Liver (tissue), 9 donors: Measurements from ENCODE around the gene PLCXD3. TPM values are rescaled to one million over a fixed set of nuclear protein-coding genes. Genes with fewer than 3 reads are reported as not detected.

Experiments used
- DNase-seq: peaks from one replicate; pipeline ENCODE4 v3.0.0-alpha.2; 2017; ENCODE audit warnings: low spot score
- H3K27ac ChIP-seq, 2 donors: one replicate each; pipeline ENCODE4 v1.7.0; 2013; ENCODE audit warnings: inconsistent platforms in 2 of 2, low read length in 2 of 2, control low read depth in 1 of 2, low read depth in 1 of 2, mild to moderate bottlenecking in 1 of 2
- H3K27me3 ChIP-seq, 4 donors: one replicate each; pipeline versions ENCODE4 v1.6.1 to v1.7.0; 2013; ENCODE audit warnings: low read length in 3 of 4, inconsistent platforms in 1 of 4, mild to moderate bottlenecking in 1 of 4, moderate library complexity in 1 of 4; ENCODE audit not compliant: control insufficient read depth in 4 of 4, insufficient read depth in 4 of 4
- H3K36me3 ChIP-seq, 4 donors: one replicate each; pipeline versions ENCODE4 v1.6.1 to v1.7.0; 2013; ENCODE audit warnings: low read length in 3 of 4, mild to moderate bottlenecking in 3 of 4, low read depth in 1 of 4, moderate library complexity in 1 of 4; ENCODE audit not compliant: control insufficient read depth in 4 of 4, insufficient read depth in 3 of 4
- H3K4me1 ChIP-seq, 4 donors: one replicate each; pipeline versions ENCODE4 v1.6.1 to v1.7.0; 2013; ENCODE audit warnings: low read length in 3 of 4, mild to moderate bottlenecking in 3 of 4, moderate library complexity in 1 of 4; ENCODE audit not compliant: control insufficient read depth in 4 of 4, insufficient read depth in 4 of 4
- H3K4me3 ChIP-seq, 3 donors: one replicate each; pipeline versions ENCODE4 v1.6.1 to v1.7.0; 2013; ENCODE audit warnings: low read length in 3 of 3, control low read depth in 1 of 3, low read depth in 1 of 3, mild to moderate bottlenecking in 1 of 3
- H3K9ac ChIP-seq, 2 donors: one replicate each; pipeline ENCODE4 v1.7.0; 2013; ENCODE audit warnings: low read length in 2 of 2, mild to moderate bottlenecking in 2 of 2, moderate library complexity in 2 of 2, control low read depth in 1 of 2, low read depth in 1 of 2
- H3K9me3 ChIP-seq, 4 donors: one replicate each; pipeline versions ENCODE4 v1.6.1 to v1.7.0; 2013; ENCODE audit warnings: low read length in 3 of 4; ENCODE audit not compliant: control insufficient read depth in 4 of 4
- ATF3 ChIP-seq: IDR thresholded peaks from 2 replicates; pipeline ENCODE4 v1.6.1; 2016; ENCODE audit warnings: antibody characterized with exemption
- CTCF ChIP-seq: fragments of 150-350 bp; IDR thresholded peaks from 2 replicates; pipeline ENCODE4 v1.5.1; 2017; ENCODE audit warnings: improper control_type of control experiment, low read depth, low read length; ENCODE audit not compliant: missing input control
- EGR1 ChIP-seq, 2 donors: IDR thresholded peaks; 2 replicates each; pipeline ENCODE4 v1.6.1; 2016 to 2018; ENCODE audit warnings: antibody characterized with exemption in 2 of 2, low read depth in 2 of 2
- FOXA1 ChIP-seq: IDR thresholded peaks from 2 replicates; pipeline ENCODE4 v1.6.1; 2016; ENCODE audit warnings: antibody characterized with exemption
- FOXA2 ChIP-seq: IDR thresholded peaks from 2 replicates; pipeline ENCODE4 v1.6.1; 2016; ENCODE audit warnings: antibody characterized with exemption
- GABPA ChIP-seq, 2 donors: IDR thresholded peaks in 1 of 2; conservative IDR thresholded peaks in 1 of 2; 2 replicates each; pipeline ENCODE4 v1.6.1; 2016; ENCODE audit warnings: antibody characterized with exemption in 2 of 2, mild to moderate bottlenecking in 1 of 2, moderate library complexity in 1 of 2
- HNF4G ChIP-seq: IDR thresholded peaks from 2 replicates; pipeline ENCODE4 v1.6.1; 2016; ENCODE audit warnings: antibody characterized with exemption
- JUND ChIP-seq, 2 donors: IDR thresholded peaks; 2 replicates each; pipeline ENCODE4 v1.6.1; 2016; ENCODE audit warnings: antibody characterized with exemption in 2 of 2
- MAX ChIP-seq: IDR thresholded peaks from 2 replicates; pipeline ENCODE4 v1.6.1; 2016; ENCODE audit warnings: antibody characterized with exemption
- NR2F2 ChIP-seq: IDR thresholded peaks from 2 replicates; pipeline ENCODE4 v1.6.1; 2016; ENCODE audit warnings: antibody characterized with exemption
- RAD21 ChIP-seq, 2 donors: IDR thresholded peaks; 2 replicates each; pipeline ENCODE4 v1.6.1; 2016; ENCODE audit warnings: antibody characterized with exemption in 2 of 2, mild to moderate bottlenecking in 2 of 2
- REST ChIP-seq: IDR thresholded peaks from 2 replicates; pipeline ENCODE4 v1.6.1; 2016; ENCODE audit warnings: antibody characterized with exemption, mild to moderate bottlenecking
- RXRA ChIP-seq, 2 donors: IDR thresholded peaks; 2 replicates each; pipeline ENCODE4 v1.6.1; 2017 to 2018; ENCODE audit warnings: antibody characterized with exemption in 2 of 2, mild to moderate bottlenecking in 1 of 2
- SP1 ChIP-seq: IDR thresholded peaks from 2 replicates; pipeline ENCODE4 v1.6.1; 2018; ENCODE audit warnings: antibody characterized with exemption, mild to moderate bottlenecking
- TAF1 ChIP-seq: conservative IDR thresholded peaks from 2 replicates; pipeline ENCODE4 v1.6.1; 2016; ENCODE audit warnings: antibody characterized with exemption, mild to moderate bottlenecking
- YY1 ChIP-seq: IDR thresholded peaks from 2 replicates; pipeline ENCODE4 v1.6.1; 2016; ENCODE audit warnings: antibody characterized with exemption, mild to moderate bottlenecking
- ZBTB33 ChIP-seq: IDR thresholded peaks from 2 replicates; pipeline ENCODE4 v1.6.1; 2016; ENCODE audit warnings: antibody characterized with exemption
- WGBS: extraction: QIAGEN DNeasy Blood & Tissue Kit; methylation state at CpG from one replicate; pipeline ENCODE4 v1.1.7; 2013; 5-methylcytosine and 5-hydroxymethylcytosine counted together
- polyA plus RNA-seq, 2 donors: library from polyadenylated mRNA; stranded (reverse) in 1 of 2; unstranded in 1 of 2; fragments of 200-250 nt in 1 of 2; fragments of >200 nt in 1 of 2; fragmentation: Nextera tagmentation in 1 of 2; extraction: Ambion mirVana in 1 of 2; gene quantifications; one replicate each; pipeline versions ENCODE4 v1.2.1 to v1.2.3, GENCODE V29; 2013 to 2015
- total RNA-seq, 2 donors: library from RNA; depleted of rRNA; stranded (reverse); fragments of >200 nt; gene quantifications; one replicate each; pipeline ENCODE4 v1.2.3, GENCODE V29; 2014
- donor health status: healthy.
- donor health status: healthy.
- donor health status: healthy.
- donor health status: healthy.
- donor health status: healthy.

Gene PLCXD3
- total and polyA plus RNA-seq, 4 donors = 0.05 to 2.4 (median 0.58) TPM

GRCh38 chr5:41527201-41527779 lies 16.9 kb upstream of the PLCXD3 start:
- TF ChIP-seq YY1 = no peak
- TF ChIP-seq SP1 = no peak
- TF ChIP-seq REST = no peak
- TF ChIP-seq FOXA1 = no peak
- no peak for TF ChIP-seq FOXA2
- TF ChIP-seq NR2F2 = no peak
- TF ChIP-seq RXRA (IDR thresholded peaks at IDR 0.05) = no peak
- TF ChIP-seq RAD21 (IDR thresholded peaks at IDR 0.05) = no peak
- TF ChIP-seq HNF4G = no peak
- no peak for TF ChIP-seq ZBTB33
- TF ChIP-seq CTCF = no peak
- TF ChIP-seq EGR1 (IDR thresholded peaks at IDR 0.05; ENCODE audit: low read depth in 2 of 2) = no peak
- TF ChIP-seq ATF3 = no peak
- TF ChIP-seq JUND (IDR thresholded peaks at IDR 0.05) = no peak
- TF ChIP-seq TAF1 = no peak
- TF ChIP-seq GABPA (IDR thresholded peaks at IDR 0.05 in 1 of 2, conservative IDR thresholded peaks at IDR 0.05 in 1 of 2) = no peak
- no peak for TF ChIP-seq MAX
- H3K27ac ChIP-seq = no peak overlapping the region

More at GRCh38 chr5:41527201-41527779, 16.9 kb upstream of the PLCXD3 start:
- peaks cover 0 to under 1% (median 0%) of the 10 kb centered on the region in 4 donors for H3K9me3 ChIP-seq
- H3K36me3 ChIP-seq = no peaks in the 10 kb centered on the region
- H3K4me1 ChIP-seq = no peaks in the 10 kb centered on the region
- WGBS = 63% methylated on average over 5 of the region's 5 CpGs
- H3K27me3 ChIP-seq = peaks cover 0 to 3% (median 0%) of the 10 kb centered on the region in 4 donors
- no peak overlapping the region for H3K9ac ChIP-seq
- H3K4me3 ChIP-seq = no peak overlapping the region
- no peak for DNase-seq
